Lower lobe of right lung (tissue), 2 donors: ENCODE measurements around the gene JAG2. TPM values are rescaled to one million over a fixed set of nuclear protein-coding genes. Genes with fewer than 3 reads are reported as not detected.
A peak's percentile ranks its signal among the peaks of the same experiment; 100 is the strongest.

Experiments
- ATAC-seq, 2 donors: fragments of 200-7000 bp; cut with Tn5 transposase; one replicate each; pipeline ENCODE4 v1.9.1; 2020 to 2022; ENCODE audit warnings: mild to moderate bottlenecking in 2 of 2, moderate library complexity in 2 of 2
- DNase-seq: peaks from one replicate; pipeline ENCODE4 v3.0.0-alpha.2; 2020
- H3K27ac ChIP-seq: fragments of 200-600 bp; one replicate; pipeline ENCODE4 v1.8.0; 2022
- H3K27me3 ChIP-seq: fragments of 200-600 bp; one replicate; pipeline ENCODE4 v1.8.0; 2022; ENCODE audit warnings: low read depth
- H3K36me3 ChIP-seq: fragments of 200-600 bp; one replicate; pipeline ENCODE4 v1.8.0; 2022; ENCODE audit warnings: mild to moderate bottlenecking
- H3K4me1 ChIP-seq: fragments of 200-600 bp; one replicate; pipeline ENCODE4 v1.8.0; 2022
- H3K4me3 ChIP-seq: fragments of 200-600 bp; one replicate; pipeline ENCODE4 v1.8.0; 2022; ENCODE audit warnings: mild to moderate bottlenecking
- H3K9me3 ChIP-seq: fragments of 200-600 bp; one replicate; pipeline ENCODE4 v1.8.0; 2022
- intact Hi-C: fragments of 100-400 bp; cut with DNase I; formaldehyde crosslinking; loops from one replicate; pipeline ENCODE4 v1.11.0; 2022
- total RNA-seq: library from RNA; stranded (reverse); fragmentation: NEBNext Ultra II Directional; extraction: Animal tissue kit (Norgen Biotek cat#: 25700); gene quantifications from one replicate; pipeline ENCODE4 v1.2.1, GENCODE V29; 2021
- TF ChIP-seq, protein P1 (sequence below): fragments of 200-600 bp; IDR thresholded peaks from one replicate; pipeline ENCODE4 v1.8.0; 2022; ENCODE audit warnings: antibody characterized with exemption, mild to moderate bottlenecking
- donor health status: DM: no; HTN: yes; CAD: no; lungs with severe emphysema.

The JAG2 gene
- total RNA-seq, 1 donor from 2014 or later = 29.2 TPM

DNA sequence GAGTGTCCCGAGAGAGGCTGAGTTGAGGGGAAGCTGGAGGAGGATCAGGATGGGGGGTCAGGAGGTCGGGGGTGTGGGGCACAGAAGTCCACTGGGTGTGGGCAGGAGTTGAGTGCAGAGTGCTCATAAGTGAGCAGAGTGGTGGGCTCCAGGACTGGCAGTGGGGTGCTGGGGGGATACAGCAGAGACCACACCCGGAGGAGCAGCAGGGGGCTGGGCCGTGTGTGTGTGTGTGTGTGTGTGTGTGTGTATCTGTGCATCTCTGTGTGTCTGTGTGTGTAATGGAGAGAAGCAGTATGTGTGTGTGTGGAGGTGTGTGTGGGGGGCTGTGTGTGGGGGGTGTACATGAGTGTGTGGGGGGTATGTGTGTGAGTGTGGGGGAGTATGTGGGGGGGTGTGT is 17.4 kb upstream of the JAG2 start:
- Histone ChIP-seq H3K27ac (no peak overlapping the region), H3K4me1 (peaks cover 12% of the 10 kb centered on the region), H3K27me3 (peaks cover 1% of the 10 kb centered on the region), H3K9me3 (no peaks in the 10 kb centered on the region), H3K4me3 (no peak overlapping the region), H3K36me3 (no peaks in the 10 kb centered on the region)
- TF ChIP-seq, protein P1, sequence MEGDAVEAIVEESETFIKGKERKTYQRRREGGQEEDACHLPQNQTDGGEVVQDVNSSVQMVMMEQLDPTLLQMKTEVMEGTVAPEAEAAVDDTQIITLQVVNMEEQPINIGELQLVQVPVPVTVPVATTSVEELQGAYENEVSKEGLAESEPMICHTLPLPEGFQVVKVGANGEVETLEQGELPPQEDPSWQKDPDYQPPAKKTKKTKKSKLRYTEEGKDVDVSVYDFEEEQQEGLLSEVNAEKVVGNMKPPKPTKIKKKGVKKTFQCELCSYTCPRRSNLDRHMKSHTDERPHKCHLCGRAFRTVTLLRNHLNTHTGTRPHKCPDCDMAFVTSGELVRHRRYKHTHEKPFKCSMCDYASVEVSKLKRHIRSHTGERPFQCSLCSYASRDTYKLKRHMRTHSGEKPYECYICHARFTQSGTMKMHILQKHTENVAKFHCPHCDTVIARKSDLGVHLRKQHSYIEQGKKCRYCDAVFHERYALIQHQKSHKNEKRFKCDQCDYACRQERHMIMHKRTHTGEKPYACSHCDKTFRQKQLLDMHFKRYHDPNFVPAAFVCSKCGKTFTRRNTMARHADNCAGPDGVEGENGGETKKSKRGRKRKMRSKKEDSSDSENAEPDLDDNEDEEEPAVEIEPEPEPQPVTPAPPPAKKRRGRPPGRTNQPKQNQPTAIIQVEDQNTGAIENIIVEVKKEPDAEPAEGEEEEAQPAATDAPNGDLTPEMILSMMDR = no peak
- DNase-seq = no peak
- intact Hi-C loops = no loop called here
- ATAC-seq = no peak

DNA sequence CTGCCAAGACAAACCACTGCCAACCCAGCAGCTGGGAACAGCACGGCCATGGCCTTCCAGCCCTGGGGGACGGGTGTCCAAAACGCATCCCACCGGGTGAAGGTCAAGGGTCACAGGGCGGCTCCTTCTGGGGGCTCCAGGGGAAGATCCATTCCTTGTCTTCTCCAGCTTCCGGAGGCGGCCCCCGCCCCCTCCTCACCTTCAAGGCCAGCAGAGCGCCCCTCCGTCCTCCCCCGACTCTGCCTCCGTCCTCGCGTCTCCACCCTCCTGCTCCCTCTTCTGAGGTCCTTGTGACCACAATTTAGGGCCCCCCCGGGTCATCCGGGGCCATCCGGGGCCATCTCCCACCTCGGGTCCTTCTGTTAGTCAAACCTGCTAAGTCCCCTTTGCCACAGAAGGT is 16.4 kb upstream of the JAG2 start:
- Histone ChIP-seq H3K36me3 (no peaks in the 10 kb centered on the region), H3K9me3 (no peaks in the 10 kb centered on the region), H3K4me1 (peaks cover 18% of the 10 kb centered on the region), H3K27ac (no peak overlapping the region), H3K4me3 (no peak overlapping the region), H3K27me3 (no peaks in the 10 kb centered on the region)
- DNase-seq (no peak), ATAC-seq (no peak)
- TF ChIP-seq, protein P1 = no peak
- intact Hi-C loops = no loop called here

DNA sequence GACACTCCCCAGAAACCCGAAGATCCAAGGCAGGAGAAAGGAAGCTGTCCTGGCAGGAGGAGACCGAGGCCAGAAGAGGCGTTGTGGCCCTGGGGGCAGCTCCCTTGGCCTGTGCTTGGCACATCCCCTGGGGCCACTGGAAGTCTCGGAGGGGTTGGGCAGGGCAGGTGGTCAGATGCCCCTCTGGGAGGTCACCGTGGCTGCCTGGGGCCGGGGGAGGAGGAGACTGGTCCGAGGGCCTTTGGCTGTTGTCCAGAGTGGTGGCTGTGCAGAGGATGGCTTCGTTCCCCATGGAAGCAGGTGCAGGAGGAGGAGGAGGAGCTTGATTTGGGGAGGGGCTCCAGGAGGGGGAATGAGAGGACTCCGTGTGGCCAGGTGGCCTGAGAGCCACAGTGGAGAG is 15.9 kb upstream of the JAG2 start:
- Histone ChIP-seq H3K27me3 (no peaks in the 10 kb centered on the region), H3K36me3 (no peaks in the 10 kb centered on the region), H3K4me3 (no peak overlapping the region), H3K9me3 (no peaks in the 10 kb centered on the region), H3K4me1 (peaks cover 24% of the 10 kb centered on the region), H3K27ac (no peak overlapping the region)
- intact Hi-C loops = no loop called here
- TF ChIP-seq, protein P1 = no peak
- no peak for DNase-seq
- ATAC-seq = no peak

DNA sequence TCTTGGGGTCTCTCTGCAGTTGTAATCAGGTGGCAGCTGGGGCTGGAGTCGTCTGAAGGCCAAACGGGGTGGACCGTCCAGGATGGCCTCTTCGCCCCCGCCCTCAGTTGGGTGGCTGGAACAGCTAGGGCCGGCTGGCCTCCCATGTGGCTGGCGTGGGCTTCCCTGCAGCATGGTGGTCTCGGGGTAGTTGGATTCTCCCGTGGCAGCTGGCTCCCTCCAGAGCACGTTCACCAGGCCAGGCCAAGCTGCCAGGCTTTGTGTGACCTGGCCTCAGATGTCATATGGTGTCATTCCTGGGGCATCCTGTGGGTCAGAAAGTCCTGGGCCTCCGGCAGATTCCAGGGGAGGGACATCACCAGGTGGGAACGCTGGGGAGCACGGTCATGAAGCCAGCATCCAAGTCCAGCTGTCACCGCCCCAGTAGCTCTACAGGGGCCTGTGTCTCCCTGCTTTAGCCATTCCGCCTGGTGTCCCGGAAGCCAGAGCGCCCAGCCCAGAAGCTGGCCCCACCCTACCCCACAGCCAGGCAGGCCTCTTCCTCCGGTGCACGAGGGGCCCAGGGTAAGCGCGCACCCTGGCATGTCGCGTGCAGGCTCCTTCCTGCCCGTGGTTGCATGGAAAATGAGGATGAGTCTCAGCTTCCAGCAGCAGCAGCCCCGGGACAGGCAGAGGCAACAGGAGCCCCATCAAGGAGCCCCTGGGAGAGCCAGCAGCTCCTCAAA is 13.9 kb upstream of the JAG2 start:
- Histone ChIP-seq H3K9me3 (no peaks in the 10 kb centered on the region), H3K36me3 (no peaks in the 10 kb centered on the region), H3K4me3 (no peak overlapping the region), H3K4me1 (peaks cover 26% of the 10 kb centered on the region), H3K27ac (peak overlapping the region; percentile 25), H3K27me3 (no peaks in the 10 kb centered on the region)
- TF ChIP-seq, protein P1 = no peak
- no peak for ATAC-seq
- intact Hi-C loops = no loop called here
- no peak for DNase-seq

DNA sequence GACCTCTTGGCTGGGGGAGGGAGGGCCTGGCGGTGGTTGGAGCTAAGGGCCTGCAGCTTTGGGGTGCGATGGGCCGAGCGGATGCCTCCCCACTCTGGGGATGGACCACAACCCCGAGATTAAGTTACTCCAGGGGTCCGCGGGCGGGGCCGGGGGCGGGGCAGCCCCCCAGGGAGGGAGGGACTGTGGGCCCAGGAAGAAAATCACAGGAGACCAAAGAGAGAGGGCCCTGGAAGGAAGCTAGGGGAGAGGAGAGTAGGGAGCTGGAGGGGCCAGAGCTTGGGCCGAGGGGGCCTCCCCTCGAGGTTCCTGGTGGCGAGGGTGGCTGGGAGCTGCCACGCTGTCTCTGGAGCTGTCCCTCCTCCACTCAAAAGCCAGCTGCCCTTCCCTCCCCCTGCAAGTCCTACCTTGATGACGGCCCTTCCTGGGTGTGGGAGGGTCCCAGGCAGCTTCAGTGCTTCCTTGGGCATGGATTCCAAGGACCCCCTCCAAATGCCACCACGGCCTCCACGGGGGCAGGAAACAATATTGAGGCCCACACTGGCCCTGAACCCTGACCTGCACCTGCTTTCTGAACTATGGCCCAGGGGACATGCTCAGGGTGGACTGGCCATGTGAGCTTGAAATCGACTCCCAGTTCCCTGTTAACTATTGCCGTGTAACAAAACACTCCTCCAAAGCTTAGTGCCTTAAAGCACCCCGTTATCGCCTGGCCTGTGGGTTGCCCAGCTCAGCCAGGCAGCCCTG is 13.1 kb upstream of the JAG2 start:
- ATAC-seq = no peak
- intact Hi-C loops = no loop called here
- no peaks in the 10 kb centered on the region for H3K9me3 ChIP-seq
- H3K4me1 ChIP-seq = peaks cover 26% of the 10 kb centered on the region
- peak overlapping the region; percentile 66 for H3K4me3 ChIP-seq
- peak overlapping the region; percentile 25 for H3K27ac ChIP-seq
- no peaks in the 10 kb centered on the region for H3K27me3 ChIP-seq
- H3K36me3 ChIP-seq = no peaks in the 10 kb centered on the region
- TF ChIP-seq, protein P1 = no peak
- DNase-seq = no peak
